PFSK-1 (cell line): Measurements from ENCODE around the gene TCF25.

Experiments used
- FOXP2 ChIP-seq: optimal IDR thresholded peaks from 2 replicates; pipeline ENCODE3; 2011; ENCODE audit warnings: borderline replicate concordance, control low read depth, inconsistent platforms; ENCODE audit not compliant: insufficient read depth; ENCODE audit errors: extremely low read length, extremely low read depth
- POLR2AphosphoS5 ChIP-seq: IDR thresholded peaks from 2 replicates; pipeline ENCODE4 v1.6.1; 2012; ENCODE audit warnings: low read depth, mild to moderate bottlenecking, control low read depth, low read length, moderate library complexity
- SIN3A ChIP-seq: IDR thresholded peaks from 2 replicates; pipeline ENCODE4 v1.6.1; 2012; ENCODE audit warnings: mild to moderate bottlenecking, low read length, moderate library complexity, borderline replicate concordance; ENCODE audit not compliant: insufficient read depth
- TAF1 ChIP-seq: IDR thresholded peaks from 2 replicates; pipeline ENCODE4 v1.6.1; 2012; ENCODE audit warnings: low read length, control low read depth, borderline replicate concordance; ENCODE audit not compliant: insufficient read depth
- TF ChIP-seq, protein P1 (sequence below), 2 experiments: IDR thresholded peaks; 2 replicates each; pipeline versions ENCODE4 v1.6.1 to v1.8.0; 2011 to 2012; ENCODE audit warnings: low read depth in 2 of 2, low read length in 2 of 2, control low read depth in 1 of 2, inconsistent platforms in 1 of 2, mild to moderate bottlenecking in 1 of 2, moderate library complexity in 1 of 2; ENCODE audit not compliant: insufficient read depth in 1 of 2

The TCF25 gene

DNA sequence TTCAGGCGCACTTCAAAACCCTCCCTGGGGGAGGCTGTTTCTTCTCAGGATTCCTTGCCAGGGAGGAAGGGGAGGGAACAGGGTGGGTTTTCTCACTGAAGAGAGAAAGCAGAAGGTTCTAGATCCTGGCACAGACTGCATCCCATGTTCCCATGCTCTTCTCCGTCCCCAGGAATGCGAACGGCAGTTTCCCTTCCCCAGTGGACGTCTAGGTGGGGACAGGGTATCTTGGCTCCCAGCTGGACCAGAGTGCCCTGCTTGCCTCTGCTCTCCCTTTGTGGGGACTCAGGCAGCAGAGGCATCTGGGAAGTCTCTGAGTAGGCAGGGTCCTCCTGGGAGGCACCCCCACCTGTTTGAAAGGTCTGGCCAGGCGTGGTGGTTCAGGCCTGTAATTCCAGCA lies 3.0 kb upstream of the TCF25 start:
- TF ChIP-seq, protein P1, sequence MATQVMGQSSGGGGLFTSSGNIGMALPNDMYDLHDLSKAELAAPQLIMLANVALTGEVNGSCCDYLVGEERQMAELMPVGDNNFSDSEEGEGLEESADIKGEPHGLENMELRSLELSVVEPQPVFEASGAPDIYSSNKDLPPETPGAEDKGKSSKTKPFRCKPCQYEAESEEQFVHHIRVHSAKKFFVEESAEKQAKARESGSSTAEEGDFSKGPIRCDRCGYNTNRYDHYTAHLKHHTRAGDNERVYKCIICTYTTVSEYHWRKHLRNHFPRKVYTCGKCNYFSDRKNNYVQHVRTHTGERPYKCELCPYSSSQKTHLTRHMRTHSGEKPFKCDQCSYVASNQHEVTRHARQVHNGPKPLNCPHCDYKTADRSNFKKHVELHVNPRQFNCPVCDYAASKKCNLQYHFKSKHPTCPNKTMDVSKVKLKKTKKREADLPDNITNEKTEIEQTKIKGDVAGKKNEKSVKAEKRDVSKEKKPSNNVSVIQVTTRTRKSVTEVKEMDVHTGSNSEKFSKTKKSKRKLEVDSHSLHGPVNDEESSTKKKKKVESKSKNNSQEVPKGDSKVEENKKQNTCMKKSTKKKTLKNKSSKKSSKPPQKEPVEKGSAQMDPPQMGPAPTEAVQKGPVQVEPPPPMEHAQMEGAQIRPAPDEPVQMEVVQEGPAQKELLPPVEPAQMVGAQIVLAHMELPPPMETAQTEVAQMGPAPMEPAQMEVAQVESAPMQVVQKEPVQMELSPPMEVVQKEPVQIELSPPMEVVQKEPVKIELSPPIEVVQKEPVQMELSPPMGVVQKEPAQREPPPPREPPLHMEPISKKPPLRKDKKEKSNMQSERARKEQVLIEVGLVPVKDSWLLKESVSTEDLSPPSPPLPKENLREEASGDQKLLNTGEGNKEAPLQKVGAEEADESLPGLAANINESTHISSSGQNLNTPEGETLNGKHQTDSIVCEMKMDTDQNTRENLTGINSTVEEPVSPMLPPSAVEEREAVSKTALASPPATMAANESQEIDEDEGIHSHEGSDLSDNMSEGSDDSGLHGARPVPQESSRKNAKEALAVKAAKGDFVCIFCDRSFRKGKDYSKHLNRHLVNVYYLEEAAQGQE (IDR thresholded peaks at IDR 0.05; ENCODE audit: insufficient read depth in 1 of 2, low read depth in 2 of 2, low read length in 2 of 2): no peak
- TF ChIP-seq POLR2AphosphoS5 (no peak), FOXP2 (no peak), TAF1 (no peak), SIN3A (no peak)

- TF ChIP-seq, protein P1 (IDR thresholded peaks at IDR 0.05; ENCODE audit: insufficient read depth in 1 of 2, low read depth in 2 of 2, low read length in 2 of 2): no peak
- no peak for TF ChIP-seq POLR2AphosphoS5
- TF ChIP-seq SIN3A: no peak
- no peak for TF ChIP-seq FOXP2
- TF ChIP-seq TAF1: no peak
These were observed 1.5 kb upstream of the TCF25 start for GRCh38 chr16:89871895-89872294.

GRCh38 chr16:89873972-89874689 lies 739 bp downstream of the TCF25 start:
- TF ChIP-seq POLR2AphosphoS5 (no peak), FOXP2 (peak; percentile 34)

DNA sequence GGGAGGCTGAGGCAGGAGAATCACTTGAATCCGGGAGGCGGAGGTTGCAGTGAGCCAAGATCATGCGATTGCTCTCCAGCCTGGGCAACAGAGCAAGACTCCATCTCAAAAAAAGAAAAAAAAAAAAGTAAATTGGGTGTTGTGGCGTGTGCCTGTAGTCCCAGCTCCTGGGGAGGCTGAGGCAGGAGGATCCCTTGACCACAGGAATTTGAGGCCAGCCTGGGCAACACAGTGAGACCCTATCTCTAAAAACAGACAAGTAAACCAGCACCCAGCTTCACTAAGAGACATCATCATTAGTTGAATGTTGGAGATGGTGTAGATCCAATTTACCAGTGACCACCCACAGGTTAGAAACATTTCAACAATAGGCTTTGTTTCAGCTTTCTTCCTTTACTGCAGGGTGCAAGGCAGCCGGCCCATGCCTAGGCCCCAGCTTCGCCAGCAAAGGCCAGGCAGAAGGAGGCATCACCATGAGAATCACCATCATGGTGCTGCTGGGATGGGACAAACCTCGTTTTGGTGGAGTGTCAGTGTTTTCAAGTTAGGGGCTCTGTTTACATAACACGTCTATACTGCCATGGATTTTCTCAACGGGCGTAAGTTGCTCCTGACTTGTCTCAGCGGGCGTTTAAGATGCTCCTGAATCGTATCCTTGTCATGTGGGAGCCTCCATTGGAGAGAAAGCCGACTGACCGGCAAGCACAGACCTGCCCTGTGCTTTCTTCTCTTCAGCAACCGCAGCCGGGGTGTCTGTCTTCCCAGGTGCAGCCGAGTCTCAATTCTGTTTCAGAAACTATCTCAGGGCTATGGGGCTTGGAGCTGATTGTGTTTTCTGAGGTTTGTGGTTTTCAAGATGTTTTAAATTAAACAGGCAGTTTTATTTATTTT lies 7.3 kb downstream of the TCF25 start:
- TF ChIP-seq TAF1: no peak
- no peak for TF ChIP-seq SIN3A
- TF ChIP-seq FOXP2: no peak
- TF ChIP-seq, protein P1 (IDR thresholded peaks at IDR 0.05; ENCODE audit: insufficient read depth in 1 of 2, low read depth in 2 of 2, low read length in 2 of 2): no peak
- no peak for TF ChIP-seq POLR2AphosphoS5

- TF ChIP-seq POLR2AphosphoS5 (no peak), FOXP2 (no peak), SIN3A (no peak), TAF1 (no peak)
- TF ChIP-seq, protein P1 (IDR thresholded peaks at IDR 0.05; ENCODE audit: insufficient read depth in 1 of 2, low read depth in 2 of 2, low read length in 2 of 2): no peak
These were observed 8.0 kb downstream of the TCF25 start for GRCh38 chr16:89881368-89881730.
